HG02642 (cell line): ENCODE measurements around the gene LYPD6B.

ENCODE experiments used
- ATAC-seq: cut with Tn5 transposase; IDR thresholded peaks from one replicate; pipeline ENCODE4 v1.9.1; 2021; ENCODE audit warnings: mild to moderate bottlenecking; ENCODE audit not compliant: unreplicated experiment, poor library complexity

Gene LYPD6B

GRCh38 chr2:149068996-149069888 is 30.7 kb downstream of the LYPD6B start:
- ATAC-seq, result no peak

DNA sequence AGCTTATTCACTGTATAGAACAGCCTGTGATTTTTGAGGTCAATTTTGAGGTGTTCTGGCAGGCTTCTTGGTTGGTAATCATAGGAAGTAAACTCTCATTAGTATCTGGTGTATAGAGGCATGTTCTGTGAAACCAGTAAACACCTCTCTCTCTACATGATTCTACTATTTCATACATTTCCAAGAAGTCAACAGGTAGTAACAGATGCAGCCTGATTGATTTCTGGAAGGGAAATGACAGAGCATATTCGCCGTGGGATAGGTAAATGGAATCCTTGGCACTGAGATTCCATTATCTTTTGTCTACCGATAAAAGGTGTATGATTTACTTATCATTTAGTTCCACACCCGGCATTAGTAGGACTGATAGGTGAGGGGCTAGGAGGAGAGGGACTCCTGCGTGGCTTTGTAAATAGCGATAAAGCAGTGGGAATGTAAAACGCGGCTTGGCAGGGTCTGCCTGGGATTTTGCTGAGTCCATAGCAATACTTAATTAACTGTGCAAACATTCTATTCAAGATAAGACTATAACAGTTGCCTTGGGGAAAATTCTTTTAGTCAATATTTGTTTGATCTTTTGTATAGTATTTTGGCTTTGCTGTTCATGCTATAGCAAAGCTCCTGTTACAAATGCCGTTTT is 32.3 kb downstream of the LYPD6B start:
- ATAC-seq, result no peak

DNA sequence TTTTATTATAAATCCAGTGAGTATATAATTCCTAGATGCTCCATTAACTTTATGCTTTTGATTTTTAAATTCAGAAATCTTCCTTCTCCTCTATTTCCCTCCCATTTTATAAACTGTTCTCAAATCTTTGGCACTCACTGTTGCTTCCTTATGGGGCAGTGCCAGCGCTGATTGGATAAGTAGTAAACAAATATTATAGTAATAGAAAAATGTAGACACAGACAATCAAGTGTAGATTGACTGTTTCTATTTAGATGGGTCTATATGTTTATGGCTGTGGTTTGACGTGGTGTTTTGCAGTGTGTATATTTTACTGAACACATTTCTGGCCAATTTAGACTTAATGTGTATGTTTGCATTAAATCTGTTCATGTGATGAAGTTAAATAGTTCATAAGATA is 36.6 kb downstream of the LYPD6B start:
- no peak for ATAC-seq

DNA sequence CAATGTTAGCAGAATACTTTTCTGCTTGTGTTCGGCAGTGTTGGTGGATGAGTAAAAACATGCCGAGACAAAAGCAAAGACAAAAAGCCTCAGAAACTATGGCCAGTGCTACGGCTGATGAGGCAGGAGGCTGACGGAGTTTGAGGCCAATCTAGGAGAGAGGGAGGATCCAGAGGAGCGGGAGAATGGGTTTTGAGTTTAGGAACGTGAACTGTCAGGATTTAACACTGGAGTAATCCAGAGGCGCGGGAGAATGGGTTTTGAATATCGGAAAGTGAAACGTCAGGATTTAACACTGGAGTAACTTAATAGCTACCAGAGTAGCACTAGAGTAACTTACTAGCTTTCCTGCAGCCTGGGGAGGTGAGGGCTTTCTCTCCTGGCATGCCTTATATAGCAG is 37.4 kb downstream of the LYPD6B start:
- no peak for ATAC-seq

GRCh38 chr2:149076863-149077412 is 38.4 kb downstream of the LYPD6B start:
- ATAC-seq, result no peak

- ATAC-seq, result no peak
Measured at GRCh38 chr2:149077861-149078260, 39.4 kb downstream of the LYPD6B start.

GRCh38 chr2:149080099-149080498 is 41.6 kb downstream of the LYPD6B start:
- no peak for ATAC-seq

DNA sequence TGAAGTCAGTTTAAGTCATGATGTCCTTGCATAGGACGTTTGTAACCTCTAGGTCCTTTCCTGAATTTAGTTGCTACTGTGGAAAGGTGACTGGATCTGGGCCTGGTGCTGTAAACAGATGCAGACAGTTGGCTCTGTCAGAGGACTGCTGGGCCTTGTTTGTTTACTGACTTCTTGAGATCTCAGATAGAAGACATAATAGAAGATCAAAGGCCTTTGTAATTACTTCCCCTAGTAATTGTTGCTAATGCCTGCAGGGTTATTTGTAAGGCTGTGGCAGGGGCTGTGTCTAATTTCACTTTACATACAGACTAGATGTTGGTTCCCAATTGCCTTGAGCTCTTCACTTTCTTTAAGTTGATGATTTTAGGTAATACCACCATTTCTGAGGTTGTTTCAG is 42.5 kb downstream of the LYPD6B start:
- ATAC-seq, result no peak

- no peak for ATAC-seq
Measured at GRCh38 chr2:149082079-149082478, 43.6 kb downstream of the LYPD6B start.

DNA sequence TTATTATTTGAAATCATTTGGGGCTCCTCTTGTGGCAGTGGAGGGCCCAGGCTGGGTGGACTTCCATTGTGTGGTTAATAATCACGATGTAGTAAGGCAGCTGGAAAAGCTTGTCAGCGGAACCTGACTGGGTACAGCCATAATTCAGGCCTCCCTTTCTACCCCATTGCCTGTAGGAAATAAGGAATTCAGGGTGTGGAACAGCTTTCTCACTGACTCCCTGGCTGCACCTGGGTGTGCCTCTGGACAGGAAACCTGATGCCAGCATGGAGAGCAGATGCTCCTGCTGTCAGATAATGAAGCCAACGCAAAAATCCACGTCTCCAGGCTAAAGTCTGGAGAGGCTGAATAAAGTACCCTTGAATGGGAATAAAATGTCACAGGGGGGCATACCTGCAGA is 44.2 kb downstream of the LYPD6B start:
- no peak for ATAC-seq

- ATAC-seq, result no peak
Measured at GRCh38 chr2:149084924-149085795, 46.7 kb downstream of the LYPD6B start.

DNA sequence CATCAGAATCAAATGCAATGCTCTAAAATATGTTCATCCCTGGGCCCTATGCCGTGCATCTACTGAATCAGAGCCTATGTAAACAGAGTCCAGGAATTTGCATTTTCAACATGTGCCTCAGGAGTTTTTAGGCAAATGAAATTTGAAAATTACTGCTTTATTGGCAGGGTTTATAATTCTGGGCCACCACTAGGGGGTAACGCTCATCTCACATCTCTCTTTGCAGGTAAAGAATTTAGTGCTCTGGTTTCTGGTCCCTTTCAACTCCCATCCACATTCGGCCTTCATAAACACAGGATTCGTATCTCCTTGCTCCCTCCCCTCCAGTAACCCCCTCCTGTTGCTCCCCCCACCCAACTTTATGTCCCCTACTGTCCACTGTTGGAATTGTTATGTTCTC is 49.3 kb downstream of the LYPD6B start:
- no peak for ATAC-seq

DNA sequence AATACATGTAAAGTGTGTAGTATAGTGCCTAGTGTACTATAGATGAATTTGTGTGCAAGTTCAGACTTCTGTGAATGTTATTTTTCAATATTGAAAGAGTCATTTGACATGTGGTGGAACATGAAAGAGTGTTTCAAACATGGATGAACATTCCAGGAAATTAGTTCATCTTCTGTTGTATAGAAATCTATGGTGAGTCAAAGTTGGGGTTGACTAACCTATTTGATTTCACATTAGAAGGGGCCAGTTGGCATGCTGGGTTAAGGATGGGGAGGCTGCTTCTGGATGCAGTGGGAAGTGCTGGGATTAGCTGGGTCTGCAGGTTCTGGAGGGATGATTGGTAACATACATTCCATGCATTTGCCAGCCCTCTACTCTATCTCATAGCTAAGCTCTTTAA is 50.6 kb downstream of the LYPD6B start:
- no peak for ATAC-seq

GRCh38 chr2:149090706-149091105 is 52.2 kb downstream of the LYPD6B start:
- no peak for ATAC-seq

- ATAC-seq, result no peak
Measured at GRCh38 chr2:149093579-149093978, 55.1 kb downstream of the LYPD6B start.

- ATAC-seq, result no peak
Measured at GRCh38 chr2:149094217-149095015, 55.9 kb downstream of the LYPD6B start.

DNA sequence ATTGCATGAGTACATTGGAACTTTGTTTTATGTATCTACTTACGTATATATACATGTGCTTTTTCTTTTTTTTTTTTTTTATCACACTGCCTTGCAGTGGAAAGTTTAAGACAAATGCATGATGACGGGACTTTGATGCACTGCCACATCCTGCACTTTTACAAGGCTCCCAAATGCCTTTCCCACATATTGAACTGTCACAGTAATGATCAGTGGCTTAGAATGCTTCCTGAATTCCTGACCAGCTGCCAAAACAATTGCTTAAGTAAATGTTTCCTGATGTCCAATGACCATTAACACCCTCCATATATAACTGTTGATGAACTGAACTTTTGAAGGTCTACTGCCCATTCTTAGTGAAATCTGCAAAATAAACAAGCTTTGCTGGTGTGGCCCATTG is 60.2 kb downstream of the LYPD6B start:
- ATAC-seq, result no peak

- no peak for ATAC-seq
Measured at GRCh38 chr2:149099298-149099697, 60.8 kb downstream of the LYPD6B start.

GRCh38 chr2:149100739-149101699 is 62.5 kb downstream of the LYPD6B start:
- no peak for ATAC-seq
